GM18526 (cell line): Measurements from ENCODE around the gene CARMIL1.

ENCODE experiments used
- POLR2A ChIP-seq: IDR thresholded peaks from 3 replicates; pipeline ENCODE4 v1.6.1; 2011; ENCODE audit not compliant: insufficient read length; ENCODE audit errors: extremely low read depth

The CARMIL1 gene

GRCh38 chr6:25534942-25535631 lies 255.9 kb downstream of the CARMIL1 start:
- TF ChIP-seq POLR2A, result no peak

- TF ChIP-seq POLR2A, result no peak
Observed at GRCh38 chr6:25535632-25536225, 256.6 kb downstream of the CARMIL1 start.

DNA sequence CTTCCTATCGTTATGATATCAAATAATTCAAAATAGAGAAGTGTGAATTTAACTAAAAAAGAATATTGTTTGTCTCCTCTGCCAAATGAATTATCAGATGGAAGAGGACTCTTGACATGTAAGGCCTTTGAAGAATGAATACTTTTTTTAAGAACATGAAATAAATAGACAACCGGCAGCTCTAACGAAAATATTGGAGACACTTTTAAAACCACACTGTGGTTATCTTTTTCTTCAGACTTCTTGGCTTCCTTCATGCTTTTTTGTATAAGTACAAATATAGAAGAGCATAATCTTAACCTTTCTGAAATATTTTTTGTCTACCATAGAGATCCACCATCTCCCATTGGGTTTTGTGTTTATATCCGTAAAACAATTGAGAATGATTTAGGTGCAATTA lies 257.6 kb downstream of the CARMIL1 start:
- no peak for TF ChIP-seq POLR2A

DNA sequence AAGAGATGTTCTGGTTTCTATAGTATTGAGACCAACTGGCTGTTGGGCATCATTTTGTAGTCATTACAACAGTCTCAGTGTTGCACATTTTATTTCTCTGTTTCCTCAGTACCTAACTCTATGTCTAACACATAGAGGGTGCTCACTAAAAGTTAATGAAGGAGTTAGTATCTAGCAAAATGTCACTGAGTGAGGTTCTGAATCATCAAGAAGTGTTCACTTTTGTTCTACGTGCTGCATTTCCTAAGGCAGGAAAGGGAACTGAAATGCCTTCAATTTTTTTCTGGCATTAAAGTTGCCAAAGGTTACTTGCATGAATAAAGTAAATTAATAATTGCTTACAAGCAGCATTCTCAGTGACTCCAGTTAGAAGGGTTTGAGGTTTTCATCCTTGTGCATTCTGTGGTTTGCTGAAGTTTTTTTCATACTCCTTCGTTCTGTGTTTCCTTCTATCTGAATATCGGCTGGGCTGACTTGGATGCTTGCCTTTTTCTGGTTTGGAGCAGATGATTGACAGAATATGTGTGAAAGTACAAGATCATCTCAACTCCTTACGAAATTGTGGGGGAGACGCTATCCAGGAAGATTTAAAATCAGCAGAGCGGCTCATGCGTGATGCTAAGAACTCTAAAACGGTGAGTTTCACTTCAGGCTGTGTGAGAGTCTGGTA lies 258.3 kb downstream of the CARMIL1 start:
- TF ChIP-seq POLR2A, result no peak

GRCh38 chr6:25541228-25541627 lies 262.1 kb downstream of the CARMIL1 start:
- no peak for TF ChIP-seq POLR2A

DNA sequence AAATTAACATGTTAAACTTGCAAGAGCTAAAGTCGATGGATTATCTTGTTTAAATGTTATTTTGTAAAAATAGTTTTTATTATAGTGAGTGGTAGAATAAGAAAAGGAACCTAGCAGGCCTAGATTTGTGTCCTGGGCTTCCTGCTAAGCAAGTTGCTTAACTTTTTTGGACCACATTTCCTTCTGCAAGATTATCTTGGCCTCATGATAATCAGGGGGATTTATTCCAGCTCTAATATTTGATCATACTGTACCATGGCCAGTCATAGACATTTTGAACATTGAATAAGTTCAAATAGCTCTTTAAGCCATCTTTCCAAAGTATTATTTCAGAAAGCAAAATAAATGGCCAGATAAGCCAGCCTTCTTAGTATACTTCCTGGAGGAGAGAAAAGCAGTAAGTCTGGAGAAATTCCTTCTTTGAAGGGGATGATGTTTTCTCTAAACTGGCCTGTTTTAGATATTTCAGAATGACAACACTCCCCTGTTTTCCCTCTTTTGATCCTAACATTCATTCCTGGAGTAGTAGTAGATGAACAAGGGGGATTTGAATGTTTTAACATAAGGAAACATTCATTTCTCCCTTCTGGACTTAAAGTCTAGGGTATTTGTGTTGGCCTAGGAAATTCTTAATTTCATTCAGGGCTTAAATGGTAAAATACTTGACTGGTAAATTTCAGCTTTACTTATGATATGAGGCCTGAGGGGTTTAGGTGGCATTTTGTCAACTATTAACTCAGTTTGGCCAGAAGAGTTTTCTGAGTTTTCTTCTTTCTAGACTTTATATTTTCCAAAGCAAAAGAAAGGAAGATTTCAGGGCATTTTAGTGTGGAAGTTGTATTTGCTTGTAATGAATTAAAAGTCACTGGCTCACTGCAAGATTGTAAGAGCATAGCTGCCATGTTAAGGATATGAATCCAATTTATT lies 264.1 kb downstream of the CARMIL1 start:
- no peak for TF ChIP-seq POLR2A

DNA sequence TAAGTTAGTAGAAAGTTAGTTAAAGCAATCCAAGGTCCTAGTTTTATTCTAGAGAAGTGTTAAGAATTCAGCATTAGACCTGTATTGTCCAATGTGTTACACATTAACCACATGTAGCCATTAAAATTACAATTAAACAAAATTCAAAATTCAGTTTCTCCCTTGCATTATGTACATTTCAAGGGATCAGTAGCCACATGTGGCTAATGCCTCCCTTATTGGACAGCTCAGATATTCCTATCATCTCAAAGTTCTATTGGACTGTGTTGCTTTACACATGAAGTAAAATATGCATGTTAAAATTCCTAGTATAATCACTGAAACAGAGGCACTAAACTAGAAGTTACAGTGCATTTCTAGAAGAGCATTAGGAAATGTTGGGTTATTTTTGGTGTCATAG lies 265.7 kb downstream of the CARMIL1 start:
- TF ChIP-seq POLR2A, result no peak

- no peak for TF ChIP-seq POLR2A
Observed at GRCh38 chr6:25547797-25548196, 268.6 kb downstream of the CARMIL1 start.

DNA sequence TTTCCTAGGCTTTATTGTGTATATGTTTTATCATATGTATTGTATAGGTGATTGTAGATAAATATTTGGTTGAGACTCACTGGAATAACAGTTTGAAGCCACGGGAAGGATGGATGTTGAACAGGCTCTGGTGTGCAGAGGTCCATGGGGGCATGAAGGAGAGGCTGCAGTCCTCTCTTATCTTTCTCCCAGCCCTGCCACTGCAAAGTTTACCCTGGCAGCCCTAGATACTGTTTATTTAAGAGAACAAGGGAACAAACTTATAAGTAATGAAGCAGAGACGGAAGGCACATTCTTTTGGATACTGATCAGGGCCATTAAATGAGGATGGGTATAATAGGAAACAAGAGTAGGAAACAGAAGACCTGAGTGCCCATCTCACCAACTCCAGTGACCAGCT lies 269.3 kb downstream of the CARMIL1 start:
- no peak for TF ChIP-seq POLR2A

DNA sequence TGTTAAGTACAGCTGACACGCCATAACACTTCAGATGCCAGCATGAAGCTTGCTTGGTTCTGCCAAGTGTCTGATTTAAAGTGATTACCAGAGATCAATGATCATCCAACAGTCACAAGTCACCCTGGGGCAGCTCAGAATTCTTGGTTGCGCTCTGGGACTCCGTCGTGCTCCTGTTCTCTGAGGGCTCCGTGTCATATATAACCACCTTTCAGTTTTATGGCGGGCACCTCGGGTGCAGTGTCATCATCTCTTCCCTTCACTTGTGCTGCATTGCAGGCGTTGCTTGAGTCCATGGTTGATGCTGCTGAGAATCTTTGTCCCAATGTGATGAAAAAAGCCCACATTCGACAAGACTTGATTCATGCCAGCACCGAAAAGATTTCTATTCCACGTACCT lies 271.5 kb downstream of the CARMIL1 start:
- TF ChIP-seq POLR2A, result no peak

GRCh38 chr6:25553502-25553901 lies 274.3 kb downstream of the CARMIL1 start:
- no peak for TF ChIP-seq POLR2A

GRCh38 chr6:25555188-25555587 lies 276.0 kb downstream of the CARMIL1 start:
- TF ChIP-seq POLR2A, result no peak

- no peak for TF ChIP-seq POLR2A
Observed at GRCh38 chr6:25556516-25556915, 277.3 kb downstream of the CARMIL1 start.

DNA sequence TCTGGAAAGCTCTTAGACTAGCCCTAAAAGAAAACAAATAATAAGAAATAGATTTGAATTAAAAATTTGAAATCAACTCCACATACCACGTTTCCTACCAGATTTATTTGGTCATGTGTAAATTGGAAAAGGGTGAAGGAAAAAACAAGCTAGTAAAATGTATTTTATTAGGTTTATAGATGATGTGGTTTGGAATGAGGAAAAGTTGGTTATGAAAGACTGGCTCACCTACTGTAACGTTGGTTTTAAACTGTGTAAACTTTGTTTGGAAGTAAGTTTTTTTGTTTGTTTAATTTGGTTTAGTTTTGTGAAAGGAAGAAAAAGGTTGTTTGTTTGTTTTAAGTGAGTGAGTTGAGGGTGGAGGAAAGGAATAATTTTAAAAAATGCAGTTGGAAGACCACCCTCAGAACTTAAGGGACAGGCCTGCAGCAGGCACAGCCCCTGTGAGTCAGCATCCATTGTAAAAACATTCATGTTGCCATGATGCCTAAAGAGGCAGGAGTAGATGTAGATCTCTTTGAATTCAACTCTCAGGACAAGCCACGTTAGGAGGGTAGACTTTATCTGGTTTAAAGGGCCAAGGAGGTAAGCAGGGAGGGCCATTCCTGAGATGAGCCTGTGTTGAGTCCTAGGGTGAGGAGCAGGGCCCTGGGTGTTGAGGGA lies 279.1 kb downstream of the CARMIL1 start:
- TF ChIP-seq POLR2A, result no peak

DNA sequence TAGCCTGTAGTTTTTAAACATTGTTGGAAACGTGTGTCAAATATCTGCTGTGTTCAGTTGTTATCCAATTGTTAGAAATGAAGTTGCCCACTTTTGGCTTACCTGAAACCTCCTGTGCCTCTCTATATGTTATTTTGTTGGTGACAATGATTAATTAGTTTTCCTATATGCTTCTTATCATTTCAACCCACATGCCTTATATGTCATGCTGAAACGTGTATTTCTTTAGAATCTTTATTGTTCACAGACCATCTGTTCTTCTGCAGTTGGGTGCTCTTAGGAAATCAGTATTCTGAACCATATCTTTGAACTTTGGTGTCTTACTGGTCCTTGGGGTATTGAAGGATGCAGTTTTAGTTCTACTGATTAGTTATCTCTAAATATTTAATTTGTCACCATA lies 281.7 kb downstream of the CARMIL1 start:
- no peak for TF ChIP-seq POLR2A
